ENCODE data around the gene ARCN1.

The ARCN1 gene

DNA sequence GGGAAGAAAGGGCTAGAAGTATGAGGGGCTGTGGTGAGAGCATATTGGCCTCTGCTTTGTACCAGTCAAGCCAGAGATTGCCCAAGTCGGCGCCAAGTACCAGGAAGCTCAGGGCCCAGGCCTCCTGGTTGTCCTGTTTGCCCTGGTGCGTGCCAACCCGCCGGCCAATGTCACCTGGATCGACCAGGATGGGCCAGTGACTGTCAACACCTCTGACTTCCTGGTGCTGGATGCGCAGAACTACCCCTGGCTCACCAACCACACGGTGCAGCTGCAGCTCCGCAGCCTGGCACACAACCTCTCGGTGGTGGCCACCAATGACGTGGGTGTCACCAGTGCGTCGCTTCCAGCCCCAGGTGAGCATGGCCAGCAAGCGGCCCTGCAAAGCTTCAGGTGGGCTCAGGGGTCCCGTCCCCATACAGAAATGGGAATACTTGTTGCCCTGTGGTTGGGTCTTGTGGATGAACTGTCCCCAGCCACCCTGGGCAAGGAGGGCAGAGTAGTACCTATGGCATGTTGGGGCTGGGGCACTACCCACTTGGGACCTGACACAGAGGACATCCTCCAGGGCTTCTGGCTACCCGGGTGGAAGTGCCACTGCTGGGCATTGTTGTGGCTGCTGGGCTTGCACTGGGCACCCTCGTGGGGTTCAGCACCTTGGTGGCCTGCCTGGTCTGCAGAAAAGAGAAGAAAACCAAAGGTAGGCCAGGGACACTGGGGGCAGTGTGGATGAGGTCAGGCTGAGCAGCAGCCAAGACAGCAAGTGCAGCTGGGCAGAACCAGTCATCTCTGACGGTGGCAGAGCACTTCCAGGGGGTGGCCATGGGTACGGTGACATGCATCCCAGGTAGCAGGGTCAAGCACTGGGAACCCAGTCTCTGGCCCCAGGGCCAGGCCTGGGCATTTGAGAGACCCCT is 39.1 kb upstream of the ARCN1 start:
- no peak for ATAC-seq (replicated peaks)
- no peaks in the 10 kb centered on the region for H3K36me3 Mint-ChIP-seq (ENCODE audit: insufficient read depth)
- H3K27ac Mint-ChIP-seq: peak overlapping the region in 1 of 2 donors; percentile 26
- peaks cover 17 to 21% of the 10 kb centered on the region in 2 donors for H3K4me1 Mint-ChIP-seq (ENCODE audit: low read depth in 2 of 2)
- H3K27me3 Mint-ChIP-seq: no peaks in the 10 kb centered on the region
- H3K4me3 Mint-ChIP-seq: peak overlapping the region in 1 of 2 donors; percentile 84
- no peaks in the 10 kb centered on the region for H3K9me3 Mint-ChIP-seq
- DNase-seq: no peak

DNA sequence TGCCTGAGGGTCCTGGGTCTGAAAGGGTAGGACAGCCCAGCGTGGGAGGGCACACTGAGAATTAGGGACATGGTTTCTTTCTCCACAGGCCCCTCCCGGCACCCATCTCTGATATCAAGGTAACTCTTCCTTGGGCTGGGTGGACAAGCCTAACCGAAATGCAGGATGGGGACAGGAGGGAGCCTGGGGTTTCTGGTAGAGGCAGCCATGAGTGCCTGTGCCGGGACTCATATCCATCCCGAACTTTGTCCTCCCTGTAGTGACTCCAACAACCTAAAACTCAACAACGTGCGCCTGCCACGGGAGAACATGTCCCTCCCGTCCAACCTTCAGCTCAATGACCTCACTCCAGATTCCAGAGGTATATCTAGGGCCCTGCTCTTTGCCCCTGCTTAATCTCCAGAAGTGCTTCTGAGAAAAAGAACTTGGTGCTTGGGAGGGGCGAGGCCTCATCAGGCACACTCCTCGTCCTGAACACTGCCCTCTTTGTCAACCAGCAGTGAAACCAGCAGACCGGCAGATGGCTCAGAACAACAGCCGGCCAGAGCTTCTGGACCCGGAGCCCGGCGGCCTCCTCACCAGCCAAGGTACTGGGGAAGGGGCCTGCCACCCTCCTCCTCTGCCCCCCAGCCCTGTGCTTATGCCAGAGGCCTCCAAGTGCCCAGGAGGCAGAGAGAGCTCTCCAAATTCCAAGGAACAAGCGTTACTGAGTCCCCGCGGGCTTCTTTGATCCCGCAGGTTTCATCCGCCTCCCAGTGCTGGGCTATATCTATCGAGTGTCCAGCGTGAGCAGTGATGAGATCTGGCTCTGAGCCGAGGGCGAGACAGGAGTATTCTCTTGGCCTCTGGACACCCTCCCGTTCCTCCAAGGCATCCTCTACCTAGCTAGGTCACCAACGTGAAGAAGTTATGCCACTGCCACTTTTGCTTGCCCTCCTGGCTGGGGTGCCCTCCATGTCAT is 38.2 kb upstream of the ARCN1 start:
- no peaks in the 10 kb centered on the region for H3K36me3 Mint-ChIP-seq (ENCODE audit: insufficient read depth)
- H3K27ac Mint-ChIP-seq: peak overlapping the region in 1 of 2 donors; percentile 79
- H3K9me3 Mint-ChIP-seq: no peaks in the 10 kb centered on the region
- H3K4me1 Mint-ChIP-seq (ENCODE audit: low read depth in 2 of 2): peaks cover 14 to 19% of the 10 kb centered on the region in 2 donors
- ATAC-seq (replicated peaks) (no peak), DNase-seq (no peak)
- no peak overlapping the region for H3K4me3 Mint-ChIP-seq
- H3K27me3 Mint-ChIP-seq: no peaks in the 10 kb centered on the region

GRCh38 chr11:118535261-118535660 is 36.9 kb upstream of the ARCN1 start:
- H3K4me1 Mint-ChIP-seq (ENCODE audit: low read depth in 2 of 2): peaks cover 8% of the 10 kb centered on the region in 2 donors
- H3K36me3 Mint-ChIP-seq (ENCODE audit: insufficient read depth): no peaks in the 10 kb centered on the region
- no peak overlapping the region for H3K27ac Mint-ChIP-seq
- no peak for ATAC-seq (replicated peaks)
- H3K27me3 Mint-ChIP-seq: no peaks in the 10 kb centered on the region
- DNase-seq: no peak
- H3K4me3 Mint-ChIP-seq: no peak overlapping the region
- H3K9me3 Mint-ChIP-seq: no peaks in the 10 kb centered on the region

DNA sequence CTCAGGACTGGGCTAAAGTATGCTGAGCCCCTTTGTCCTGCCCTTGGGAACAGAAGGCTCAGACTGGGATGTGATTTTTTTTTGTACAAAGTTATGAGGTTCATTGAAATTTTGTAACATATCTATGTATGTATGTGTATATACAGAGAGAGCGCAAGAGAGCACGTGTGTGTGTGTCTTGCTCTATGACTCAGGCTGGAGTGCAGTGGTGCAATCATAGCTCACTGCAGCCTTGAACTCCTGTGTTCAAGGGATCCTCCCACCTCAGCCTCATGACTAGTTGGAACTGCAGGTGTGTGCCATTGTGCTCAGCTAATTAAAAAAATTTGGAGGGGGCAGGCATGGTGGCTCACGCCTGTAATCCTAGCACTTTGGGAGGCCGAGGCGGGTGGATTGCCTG is 35.5 kb upstream of the ARCN1 start:
- Mint-ChIP-seq H3K36me3 (ENCODE audit: insufficient read depth) (no peaks in the 10 kb centered on the region), H3K27me3 (no peaks in the 10 kb centered on the region), H3K27ac (no peak overlapping the region), H3K9me3 (no peaks in the 10 kb centered on the region), H3K4me3 (no peak overlapping the region), H3K4me1 (ENCODE audit: low read depth in 2 of 2) (peaks cover 2 to 3% of the 10 kb centered on the region in 2 donors)
- no peak for DNase-seq
- no peak for ATAC-seq (replicated peaks)

DNA sequence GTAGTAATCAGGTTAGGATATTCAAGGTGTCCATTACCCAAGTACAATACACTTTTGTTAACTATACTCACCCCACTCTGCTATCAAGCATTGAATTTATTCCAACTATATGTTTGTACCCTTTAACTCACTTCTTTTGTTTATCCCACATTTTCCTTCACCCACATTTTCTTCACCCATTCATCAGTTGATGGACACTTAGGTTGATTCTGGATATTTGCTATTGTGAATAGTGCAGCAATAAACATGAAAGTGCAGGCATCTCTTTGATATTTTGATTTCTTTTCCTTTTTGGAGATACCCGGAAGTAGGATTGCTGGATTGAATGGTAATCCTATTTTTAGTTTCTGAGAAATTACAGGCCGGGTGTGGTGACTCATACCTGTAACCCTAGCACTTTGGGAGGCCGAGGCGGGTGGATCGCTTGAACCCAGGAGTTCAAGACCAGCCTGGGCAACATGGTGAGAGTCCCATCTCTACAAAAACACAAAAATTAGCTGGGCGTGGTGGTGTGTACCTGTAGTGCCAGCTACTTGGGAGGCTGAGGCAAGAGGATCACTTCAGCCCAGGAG is 34.7 kb upstream of the ARCN1 start:
- Mint-ChIP-seq H3K4me1 (ENCODE audit: low read depth in 2 of 2) (no peaks in the 10 kb centered on the region), H3K27ac (no peak overlapping the region), H3K36me3 (ENCODE audit: insufficient read depth) (no peaks in the 10 kb centered on the region), H3K27me3 (no peaks in the 10 kb centered on the region), H3K9me3 (no peaks in the 10 kb centered on the region), H3K4me3 (no peak overlapping the region)
- DNase-seq (no peak), ATAC-seq (replicated peaks) (no peak)

GRCh38 chr11:118544010-118544646 is 28.1 kb upstream of the ARCN1 start:
- Mint-ChIP-seq H3K27ac (peak overlapping the region; percentile 25 to 69), H3K4me3 (no peak overlapping the region), H3K4me1 (ENCODE audit: low read depth in 2 of 2) (no peaks in the 10 kb centered on the region), H3K36me3 (ENCODE audit: insufficient read depth) (no peaks in the 10 kb centered on the region), H3K9me3 (no peaks in the 10 kb centered on the region), H3K27me3 (no peaks in the 10 kb centered on the region)
- DNase-seq (no peak), ATAC-seq (replicated peaks) (no peak)

DNA sequence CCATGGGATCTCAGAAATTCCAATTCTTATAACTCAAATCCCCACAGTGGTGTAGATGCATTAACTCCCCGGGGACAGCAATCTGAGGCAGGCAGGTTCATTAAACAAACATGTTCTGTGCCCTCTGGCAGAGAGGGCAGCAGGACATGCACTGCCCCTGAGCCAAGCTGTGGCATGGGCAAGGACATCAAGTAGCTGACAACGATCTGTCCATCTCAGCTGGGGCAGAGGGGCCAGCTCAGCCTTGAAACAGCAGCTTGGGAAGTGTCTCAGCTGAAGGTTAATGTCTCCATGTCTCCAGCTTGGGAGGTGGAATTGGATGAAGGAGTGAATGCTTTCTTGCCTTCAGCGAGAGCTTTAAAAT is 27.6 kb upstream of the ARCN1 start:
- ATAC-seq (replicated peaks): no peak
- Mint-ChIP-seq H3K27me3 (no peaks in the 10 kb centered on the region), H3K9me3 (no peaks in the 10 kb centered on the region), H3K4me3 (no peak overlapping the region), H3K4me1 (ENCODE audit: low read depth in 2 of 2) (no peaks in the 10 kb centered on the region), H3K27ac (peak overlapping the region in 1 of 2 donors; percentile 69), H3K36me3 (ENCODE audit: insufficient read depth) (no peaks in the 10 kb centered on the region)
- DNase-seq: no peak

GRCh38 chr11:118545533-118545932 is 26.7 kb upstream of the ARCN1 start:
- H3K4me1 Mint-ChIP-seq (ENCODE audit: low read depth in 2 of 2): no peaks in the 10 kb centered on the region
- DNase-seq (no peak), ATAC-seq (replicated peaks) (no peak)
- H3K27me3 Mint-ChIP-seq: no peaks in the 10 kb centered on the region
- H3K9me3 Mint-ChIP-seq: no peaks in the 10 kb centered on the region
- H3K4me3 Mint-ChIP-seq: no peak overlapping the region
- peaks cover 3% of the 10 kb centered on the region for H3K36me3 Mint-ChIP-seq (ENCODE audit: insufficient read depth)
- H3K27ac Mint-ChIP-seq: peak overlapping the region in 1 of 2 donors; percentile 69

DNA sequence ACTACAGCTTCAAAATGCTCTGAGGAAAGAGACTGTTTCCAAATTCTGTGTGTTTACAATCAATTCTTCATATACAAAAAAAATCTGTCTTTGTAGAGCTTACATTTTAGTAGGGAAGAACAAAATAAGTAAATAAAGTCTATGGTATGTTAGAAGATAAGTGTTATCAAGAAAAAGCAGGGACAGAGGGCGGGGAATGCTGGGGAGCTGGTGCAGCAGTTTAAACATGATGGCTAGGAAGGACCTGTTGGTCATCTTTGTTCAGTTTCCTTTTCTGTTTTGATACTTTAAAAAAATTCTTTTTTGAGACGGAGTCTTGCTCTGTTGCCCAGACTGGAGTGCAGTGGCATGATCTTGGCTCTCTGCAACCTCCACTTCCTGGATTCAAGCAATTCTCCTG is 25.1 kb upstream of the ARCN1 start:
- ATAC-seq (replicated peaks) (no peak), DNase-seq (no peak)
- Mint-ChIP-seq H3K27me3 (no peaks in the 10 kb centered on the region), H3K27ac (no peak overlapping the region), H3K36me3 (ENCODE audit: insufficient read depth) (peaks cover 14% of the 10 kb centered on the region), H3K9me3 (no peaks in the 10 kb centered on the region), H3K4me3 (no peak overlapping the region), H3K4me1 (ENCODE audit: low read depth in 2 of 2) (no peaks in the 10 kb centered on the region)

DNA sequence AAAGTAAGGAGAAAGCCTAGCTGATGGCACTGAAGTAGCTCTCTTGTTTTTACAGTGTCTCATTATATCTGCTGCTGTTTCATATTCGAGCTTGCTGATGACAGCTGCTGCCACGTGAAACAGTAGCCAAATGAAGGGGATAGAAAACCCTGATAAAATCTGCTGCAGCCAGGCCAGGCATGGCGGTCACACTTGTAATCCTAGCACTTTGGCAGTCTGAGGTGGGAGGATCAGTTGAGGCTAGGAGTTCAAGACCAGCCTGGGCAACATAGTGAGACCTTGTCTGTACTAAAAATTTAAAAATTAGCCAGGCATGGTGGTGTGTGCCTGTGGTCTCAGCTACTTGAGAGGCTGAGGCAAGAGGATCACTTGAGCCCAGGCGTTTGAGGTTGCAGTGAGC is 19.9 kb upstream of the ARCN1 start:
- ATAC-seq (replicated peaks) (no peak), DNase-seq (no peak)
- Mint-ChIP-seq H3K27me3 (no peaks in the 10 kb centered on the region), H3K27ac (no peak overlapping the region), H3K9me3 (no peaks in the 10 kb centered on the region), H3K4me1 (ENCODE audit: low read depth in 2 of 2) (no peaks in the 10 kb centered on the region), H3K4me3 (no peak overlapping the region), H3K36me3 (ENCODE audit: insufficient read depth) (peaks cover 32% of the 10 kb centered on the region)

- no peak for ATAC-seq (replicated peaks)
- peaks cover 11% of the 10 kb centered on the region for H3K36me3 Mint-ChIP-seq (ENCODE audit: insufficient read depth)
- no peak overlapping the region for H3K4me3 Mint-ChIP-seq
- no peak for DNase-seq
- no peaks in the 10 kb centered on the region for H3K27me3 Mint-ChIP-seq
- peaks cover 11 to 12% of the 10 kb centered on the region in 2 donors for H3K4me1 Mint-ChIP-seq (ENCODE audit: low read depth in 2 of 2)
- H3K9me3 Mint-ChIP-seq: no peaks in the 10 kb centered on the region
- no peak overlapping the region for H3K27ac Mint-ChIP-seq
Measured at GRCh38 chr11:118560806-118561205, 11.4 kb upstream of the ARCN1 start.

DNA sequence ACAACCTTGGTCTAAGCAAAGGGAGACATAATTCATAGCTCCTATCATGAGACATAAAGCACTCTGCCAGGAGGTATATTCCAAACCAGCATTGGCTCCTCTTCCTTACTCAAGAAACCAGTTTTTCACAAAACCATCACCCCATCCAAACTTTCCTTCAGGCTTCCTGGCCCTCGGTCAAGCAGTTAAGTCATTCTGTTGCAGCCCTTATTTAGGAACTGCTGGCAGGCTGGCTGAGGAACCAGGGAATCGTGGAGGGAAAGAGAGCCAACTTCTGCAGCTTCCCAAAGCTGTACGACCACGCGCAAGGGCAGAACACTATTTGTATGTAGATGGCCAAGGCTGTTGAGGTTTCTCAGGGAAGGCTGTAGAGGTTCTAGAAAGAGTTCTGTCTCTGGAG is 7.2 kb upstream of the ARCN1 start:
- ATAC-seq (replicated peaks) (no peak), DNase-seq (no peak)
- Mint-ChIP-seq H3K36me3 (ENCODE audit: insufficient read depth) (peaks cover 2% of the 10 kb centered on the region), H3K4me3 (peak overlapping the region; percentile 88), H3K9me3 (no peaks in the 10 kb centered on the region), H3K4me1 (ENCODE audit: low read depth in 2 of 2) (peaks cover 12 to 14% of the 10 kb centered on the region in 2 donors), H3K27ac (peak overlapping the region; percentile 95 to 96), H3K27me3 (no peaks in the 10 kb centered on the region)

GRCh38 chr11:118569670-118570069 is 2.5 kb upstream of the ARCN1 start:
- H3K4me3 Mint-ChIP-seq: no peak overlapping the region
- peaks cover 25 to 36% of the 10 kb centered on the region in 2 donors for H3K4me1 Mint-ChIP-seq (ENCODE audit: low read depth in 2 of 2)
- H3K36me3 Mint-ChIP-seq (ENCODE audit: insufficient read depth): peaks cover 19% of the 10 kb centered on the region
- no peak overlapping the region for H3K27ac Mint-ChIP-seq
- no peaks in the 10 kb centered on the region for H3K27me3 Mint-ChIP-seq
- no peak for DNase-seq
- ATAC-seq (replicated peaks): no peak
- no peaks in the 10 kb centered on the region for H3K9me3 Mint-ChIP-seq

Data from effector memory CD8-positive, alpha-beta T cell (primary cell).